GM23338 (cell line): ENCODE measurements around the gene WRNIP1. TPM values are rescaled to one million over a fixed set of nuclear protein-coding genes. Genes with fewer than 3 reads are reported as not detected.

Experiments used
- ATAC-seq: fragments of 200-7000 bp; cut with Tn5 transposase; 3 replicates; pipeline ENCODE4 v1.9.1; 2020
- DNase-seq: peaks from one replicate; pipeline ENCODE4 v3.0.0-alpha.2; 2015; ENCODE audit warnings: low spot score
- H2AFZ ChIP-seq: fragments of 200-600 bp; sonication (generic); 2 replicates; pipeline ENCODE4 v1.8.0; 2016; ENCODE audit warnings: antibody characterized with exemption, mild to moderate bottlenecking, moderate library complexity
- H3F3A ChIP-seq: fragments of 200-600 bp; sonication (generic); replicated peaks from 2 replicates; pipeline ENCODE4 v1.8.0; 2017; ENCODE audit warnings: antibody characterized with exemption, mixed run types, low read depth
- H3K27ac ChIP-seq: fragments of 200-600 bp; sonication (generic); 2 replicates; pipeline ENCODE4 v1.6.1; 2016; ENCODE audit warnings: low read depth
- H3K27me3 ChIP-seq: fragments of 200-600 bp; sonication (generic); 2 replicates; pipeline ENCODE4 v1.8.0; 2016; ENCODE audit warnings: mild to moderate bottlenecking, mixed run types, moderate library complexity; ENCODE audit not compliant: insufficient read depth
- H3K36me3 ChIP-seq: fragments of 200-600 bp; sonication (generic); 2 replicates; pipeline ENCODE4 v1.8.0; 2016; ENCODE audit warnings: mild to moderate bottlenecking; ENCODE audit not compliant: insufficient read depth
- H3K4me1 ChIP-seq: fragments of 200-600 bp; sonication (generic); 2 replicates; pipeline ENCODE4 v1.8.0; 2016; ENCODE audit warnings: mild to moderate bottlenecking, moderate library complexity; ENCODE audit not compliant: insufficient read depth
- H3K4me2 ChIP-seq: fragments of 200-600 bp; sonication (generic); 2 replicates; pipeline ENCODE4 v1.7.1; 2017; ENCODE audit warnings: mixed run types
- H3K4me3 ChIP-seq: fragments of 200-600 bp; sonication (generic); 2 replicates; pipeline ENCODE4 v1.6.1; 2016; ENCODE audit warnings: mixed run types
- H3K79me2 ChIP-seq: fragments of 200-600 bp; sonication (generic); replicated peaks from 2 replicates; pipeline ENCODE4 v1.8.0; 2017; ENCODE audit warnings: mild to moderate bottlenecking; ENCODE audit not compliant: insufficient read depth
- H3K9me2 ChIP-seq: fragments of 200-600 bp; sonication (generic); 2 replicates; pipeline ENCODE4 v1.8.0; 2017; ENCODE audit not compliant: insufficient read depth
- H4K20me1 ChIP-seq: fragments of 200-600 bp; sonication (generic); replicated peaks from 2 replicates; pipeline ENCODE4 v1.8.0; 2017; ENCODE audit warnings: mild to moderate bottlenecking; ENCODE audit not compliant: insufficient read depth
- H3K27ac Mint-ChIP-seq: 2 replicates; pipeline ENCODE4 v1.8.0; 2020; ENCODE audit warnings: inconsistent platforms, mild to moderate bottlenecking, moderate library complexity, mixed read lengths
- H3K27me3 Mint-ChIP-seq: 3 replicates; pipeline ENCODE4 v1.8.0; 2022; ENCODE audit warnings: low read depth, mild to moderate bottlenecking, moderate library complexity, mixed read lengths, inconsistent platforms; ENCODE audit not compliant: insufficient read depth, poor library complexity
- H3K36me3 Mint-ChIP-seq: 3 replicates; pipeline ENCODE4 v1.8.0; 2021; ENCODE audit warnings: low read depth, mild to moderate bottlenecking, inconsistent platforms, moderate library complexity, mixed read lengths
- H3K4me1 Mint-ChIP-seq: 3 replicates; pipeline ENCODE4 v1.8.0; 2020; ENCODE audit warnings: mild to moderate bottlenecking, inconsistent platforms, mixed read lengths
- H3K4me3 Mint-ChIP-seq: 3 replicates; pipeline ENCODE4 v1.8.0; 2021; ENCODE audit warnings: moderate library complexity, mild to moderate bottlenecking, inconsistent platforms, mixed read lengths
- H3K9me3 Mint-ChIP-seq: 3 replicates; pipeline ENCODE4 v1.8.0; 2020; ENCODE audit warnings: moderate library complexity, mild to moderate bottlenecking, inconsistent platforms, mixed read lengths
- CREB1 ChIP-seq: fragments of 250-450 bp; sonication (Bioruptor Pico); IDR thresholded peaks from 2 replicates; pipeline ENCODE4 v1.5.0; 2020; ENCODE audit warnings: low read depth, mild to moderate bottlenecking, moderate library complexity
- ETS1 ChIP-seq: IDR thresholded peaks from 2 replicates; pipeline ENCODE4 v1.6.1; 2016; ENCODE audit warnings: antibody characterized with exemption
- EZH2 ChIP-seq: fragments of 200-600 bp; sonication (generic); IDR thresholded peaks from one replicate; pipeline ENCODE4 v1.8.0; 2017; ENCODE audit warnings: antibody characterized with exemption, mild to moderate bottlenecking, low read depth; ENCODE audit not compliant: unreplicated experiment
- EZH2phosphoT487 ChIP-seq: fragments of 200-600 bp; sonication (generic); IDR thresholded peaks from one replicate; pipeline ENCODE4 v1.8.1; 2018; ENCODE audit warnings: antibody characterized with exemption; ENCODE audit not compliant: unreplicated experiment
- JUNB ChIP-seq: IDR thresholded peaks from one replicate; pipeline ENCODE4 v1.6.1; 2016; ENCODE audit warnings: antibody characterized with exemption; ENCODE audit not compliant: unreplicated experiment
- NANOG ChIP-seq: IDR thresholded peaks from 2 replicates; pipeline ENCODE4 v1.6.1; 2016; ENCODE audit warnings: antibody characterized with exemption, borderline replicate concordance
- POLR2AphosphoS5 ChIP-seq: IDR thresholded peaks from 2 replicates; pipeline ENCODE4 v1.6.1; 2016; ENCODE audit warnings: antibody characterized with exemption, low read depth
- REST ChIP-seq: IDR thresholded peaks from one replicate; pipeline ENCODE4 v1.6.1; 2018; ENCODE audit warnings: antibody characterized with exemption; ENCODE audit not compliant: unreplicated experiment
- STAT1 ChIP-seq: IDR thresholded peaks from one replicate; pipeline ENCODE4 v1.6.1; 2016; ENCODE audit warnings: antibody characterized with exemption; ENCODE audit not compliant: unreplicated experiment
- ZNF114 ChIP-seq: fragments of 250-450 bp; sonication (Bioruptor Pico); IDR thresholded peaks from 2 replicates; pipeline ENCODE4 v1.5.0; 2020; ENCODE audit warnings: mild to moderate bottlenecking, moderate library complexity
- ZNF331 ChIP-seq: fragments of 250-450 bp; sonication (Bioruptor Pico); IDR thresholded peaks from 2 replicates; pipeline ENCODE4 v1.5.0; 2020; ENCODE audit warnings: low read depth, mild to moderate bottlenecking, moderate library complexity
- ZNF462 ChIP-seq: fragments of 250-450 bp; sonication (Bioruptor Pico); IDR thresholded peaks from 2 replicates; pipeline ENCODE4 v1.5.0; 2020; ENCODE audit warnings: mild to moderate bottlenecking, moderate library complexity
- polyA plus RNA-seq: library from polyadenylated mRNA; unstranded; fragments of >200 nt; fragmentation: Nextera tagmentation; extraction: Ambion mirVana; gene quantifications from 2 replicates; pipeline ENCODE4 v1.2.1, GENCODE V29; 2016
- total RNA-seq: library from RNA; depleted of rRNA; stranded (reverse); fragments of >200 nt; shearing (Covaris generic); gene quantifications from 2 replicates; pipeline ENCODE4 v1.2.3, GENCODE V29; 2014
- TF ChIP-seq, protein P1 (sequence below), 2 experiments: fragments of 200-600 bp in 1 of 2; sonication (generic) in 1 of 2; conservative IDR thresholded peaks; 2 replicates each; pipeline versions ENCODE4 v1.5.1 to v1.6.1; 2016 to 2017; ENCODE audit warnings: antibody characterized with exemption in 2 of 2, low read depth in 2 of 2, mild to moderate bottlenecking in 2 of 2, moderate library complexity in 1 of 2

WRNIP1 gene
- total and polyA plus RNA-seq, 2 experiments from 2014 or later, result 27.6 to 66.0 TPM

GRCh38 chr6:2733736-2734480 lies 31.3 kb upstream of the WRNIP1 start:
- no peaks in the 10 kb centered on the region for H3K36me3 ChIP-seq
- no peak overlapping the region for H3K4me2 ChIP-seq
- TF ChIP-seq STAT1 (no peak), ZNF114 (CRISPR knock-in tag) (no peak), EZH2 (no peak), ETS1 (no peak), REST (no peak), JUNB (no peak), CREB1 (no peak), POLR2AphosphoS5 (no peak), ZNF331 (no peak), ZNF462 (no peak), EZH2phosphoT487 (no peak), NANOG (no peak)
- TF ChIP-seq, protein P1, sequence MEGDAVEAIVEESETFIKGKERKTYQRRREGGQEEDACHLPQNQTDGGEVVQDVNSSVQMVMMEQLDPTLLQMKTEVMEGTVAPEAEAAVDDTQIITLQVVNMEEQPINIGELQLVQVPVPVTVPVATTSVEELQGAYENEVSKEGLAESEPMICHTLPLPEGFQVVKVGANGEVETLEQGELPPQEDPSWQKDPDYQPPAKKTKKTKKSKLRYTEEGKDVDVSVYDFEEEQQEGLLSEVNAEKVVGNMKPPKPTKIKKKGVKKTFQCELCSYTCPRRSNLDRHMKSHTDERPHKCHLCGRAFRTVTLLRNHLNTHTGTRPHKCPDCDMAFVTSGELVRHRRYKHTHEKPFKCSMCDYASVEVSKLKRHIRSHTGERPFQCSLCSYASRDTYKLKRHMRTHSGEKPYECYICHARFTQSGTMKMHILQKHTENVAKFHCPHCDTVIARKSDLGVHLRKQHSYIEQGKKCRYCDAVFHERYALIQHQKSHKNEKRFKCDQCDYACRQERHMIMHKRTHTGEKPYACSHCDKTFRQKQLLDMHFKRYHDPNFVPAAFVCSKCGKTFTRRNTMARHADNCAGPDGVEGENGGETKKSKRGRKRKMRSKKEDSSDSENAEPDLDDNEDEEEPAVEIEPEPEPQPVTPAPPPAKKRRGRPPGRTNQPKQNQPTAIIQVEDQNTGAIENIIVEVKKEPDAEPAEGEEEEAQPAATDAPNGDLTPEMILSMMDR (conservative IDR thresholded peaks at IDR 0.05; ENCODE audit: low read depth in 2 of 2), result no peak
- DNase-seq, result peak; percentile 22
- H3K27ac ChIP-seq, result no peak overlapping the region
- Mint-ChIP-seq H3K9me3 (no peaks in the 10 kb centered on the region), H3K4me3 (no peak overlapping the region), H3K27me3 (no peaks in the 10 kb centered on the region), H3K36me3 (no peaks in the 10 kb centered on the region), H3K4me1 (peaks cover 68% of the 10 kb centered on the region), H3K27ac (no peak overlapping the region)
- H3K79me2 ChIP-seq, result no peaks in the 10 kb centered on the region
- H3K9me2 ChIP-seq, result no peaks in the 10 kb centered on the region
- no peak overlapping the region for H2AFZ ChIP-seq
- peaks cover 34% of the 10 kb centered on the region for H3K4me1 ChIP-seq
- no peak; the same call in 2 of the 3 replicates for ATAC-seq
- no peaks in the 10 kb centered on the region for H3K27me3 ChIP-seq
- H3K4me3 ChIP-seq, result no peak overlapping the region
- no peaks in the 10 kb centered on the region for H4K20me1 ChIP-seq
- no peaks in the 10 kb centered on the region for H3F3A ChIP-seq
